ENCODE measurements around the gene KCNIP1.
"Not testable (repeated sequence)": the region's sequence is repeated elsewhere in the genome, so short reads cannot be mapped to it uniquely, and the experiment has no call there.

DNA sequence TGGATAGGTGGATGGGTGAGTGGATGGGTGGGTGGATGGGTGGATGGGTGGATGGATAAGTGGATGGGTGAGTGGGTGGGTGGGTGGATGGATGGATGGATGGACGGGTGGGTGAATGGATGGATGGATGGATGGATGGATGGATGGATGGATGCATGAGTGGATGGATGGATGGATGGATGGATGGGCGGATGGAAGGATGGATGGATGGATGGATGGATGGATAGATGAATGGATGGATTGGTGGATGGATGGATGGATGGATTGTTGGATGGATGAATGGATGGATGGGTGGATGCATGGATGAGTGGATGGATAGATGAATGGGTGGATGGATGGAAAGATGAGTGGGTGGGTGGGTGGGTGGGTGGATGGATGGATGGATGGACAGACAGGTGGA lies 250.7 kb downstream of the KCNIP1 start:
- not testable (repeated sequence) for TF ChIP-seq HDAC6 (IDR thresholded peaks at IDR 0.05; ENCODE audit: low read depth, low read length); POLR2A (IDR thresholded peaks at IDR 0.05; ENCODE audit: control extremely low read depth in 1 of 2, low read depth in 2 of 2, low read length in 2 of 2); EZH2 (IDR thresholded peaks at IDR 0.05; ENCODE audit: low read depth, low read length, severe bottlenecking); RAD21 (IDR thresholded peaks at IDR 0.05 in 1 of 2, conservative IDR thresholded peaks at IDR 0.05 in 1 of 2; ENCODE audit: low read depth in 2 of 2, low read length in 2 of 2); RFX5 (IDR thresholded peaks at IDR 0.05; ENCODE audit: borderline replicate concordance, low read depth, low read length); PHF8 (conservative IDR thresholded peaks at IDR 0.05; ENCODE audit: low read depth, low read length); YY1 (IDR thresholded peaks at IDR 0.05; ENCODE audit: low read depth, low read length); SRF (IDR thresholded peaks at IDR 0.05; ENCODE audit: low read depth, low read length); SUZ12 (IDR thresholded peaks at IDR 0.05; ENCODE audit: low read length); GABPA (IDR thresholded peaks at IDR 0.05; ENCODE audit: borderline replicate concordance, insufficient read depth, low read length); TEAD4 (IDR thresholded peaks at IDR 0.05; ENCODE audit: low read depth, low read length)
- TF ChIP-seq, protein P1, sequence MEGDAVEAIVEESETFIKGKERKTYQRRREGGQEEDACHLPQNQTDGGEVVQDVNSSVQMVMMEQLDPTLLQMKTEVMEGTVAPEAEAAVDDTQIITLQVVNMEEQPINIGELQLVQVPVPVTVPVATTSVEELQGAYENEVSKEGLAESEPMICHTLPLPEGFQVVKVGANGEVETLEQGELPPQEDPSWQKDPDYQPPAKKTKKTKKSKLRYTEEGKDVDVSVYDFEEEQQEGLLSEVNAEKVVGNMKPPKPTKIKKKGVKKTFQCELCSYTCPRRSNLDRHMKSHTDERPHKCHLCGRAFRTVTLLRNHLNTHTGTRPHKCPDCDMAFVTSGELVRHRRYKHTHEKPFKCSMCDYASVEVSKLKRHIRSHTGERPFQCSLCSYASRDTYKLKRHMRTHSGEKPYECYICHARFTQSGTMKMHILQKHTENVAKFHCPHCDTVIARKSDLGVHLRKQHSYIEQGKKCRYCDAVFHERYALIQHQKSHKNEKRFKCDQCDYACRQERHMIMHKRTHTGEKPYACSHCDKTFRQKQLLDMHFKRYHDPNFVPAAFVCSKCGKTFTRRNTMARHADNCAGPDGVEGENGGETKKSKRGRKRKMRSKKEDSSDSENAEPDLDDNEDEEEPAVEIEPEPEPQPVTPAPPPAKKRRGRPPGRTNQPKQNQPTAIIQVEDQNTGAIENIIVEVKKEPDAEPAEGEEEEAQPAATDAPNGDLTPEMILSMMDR (IDR thresholded peaks at IDR 0.05; ENCODE audit: control extremely low read depth in 1 of 3, insufficient read depth in 1 of 3, low read depth in 1 of 3, low read length in 3 of 3): not testable (repeated sequence)

Data from H1 (cell line).